ENCODE results near the gene PAMR1. TPM values are rescaled to one million over a fixed set of nuclear protein-coding genes. Genes with fewer than 3 reads are reported as not detected.

PAMR1 gene
- total and polyA plus RNA-seq, 9 of the 15 experiments (the other 6 are each of a cell fraction or from before 2014, with no cell fraction given) = not detected

DNA sequence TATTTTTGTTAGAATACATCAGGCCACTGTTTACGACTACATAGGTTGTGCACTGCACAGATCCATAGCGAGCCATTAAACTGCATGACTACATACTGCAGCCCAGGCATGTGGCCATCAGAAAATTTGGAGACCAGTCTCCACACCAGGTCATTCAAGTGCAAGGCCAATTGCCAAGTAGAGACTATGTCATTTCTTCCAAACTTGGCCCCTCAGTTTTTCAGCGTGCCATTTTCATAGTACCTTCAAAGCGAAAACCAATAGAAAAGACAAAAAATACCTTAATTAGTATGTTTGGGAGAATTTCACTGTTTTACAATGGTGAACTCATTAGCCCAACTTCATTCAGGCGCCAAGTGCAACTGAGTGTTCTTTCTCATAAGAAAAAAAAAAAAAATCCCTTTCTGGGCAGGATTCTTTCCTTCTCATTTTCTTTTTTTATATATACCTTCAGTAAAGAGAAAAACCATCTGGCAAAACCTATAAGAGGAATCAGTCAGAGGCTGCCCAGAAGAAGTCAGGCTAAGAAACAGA lies 30.4 kb downstream of the PAMR1 start:
- peaks cover 9 to 17% of the 10 kb centered on the region in 2 experiments; a peak in 3 of 5 replicates for H3K27me3 ChIP-seq (ENCODE audit: control insufficient read depth in 2 of 2, insufficient read depth in 2 of 2, low read length in 2 of 2)
- ATAC-seq (no peak), DNase-seq (ENCODE audit: extremely low read depth in 1 of 4, low spot score in 3 of 4) (no peak), FAIRE-seq (no peak)
- ChIA-PET CTCF (ENCODE audit: low intra/inter-chr PET ratio) (no interaction called here), POLR2A (no interaction called here)
- no peak overlapping the region for H3K27ac ChIP-seq (ENCODE audit: extremely low read depth, low read depth, low read length)
- no peak overlapping the region for H3K9ac ChIP-seq (ENCODE audit: insufficient read depth in 1 of 2, low read depth in 2 of 2, low read length in 2 of 2)
- in situ Hi-C loops (cut with MboI) = no loop called here
- BruUV-seq (replicated peaks) = no TSS peak
- no peaks in the 10 kb centered on the region for H3K9me1 ChIP-seq (ENCODE audit: control insufficient read depth, insufficient read depth, low read length)
- H3K4me2 ChIP-seq (ENCODE audit: insufficient read depth, low read length) = no peak overlapping the region
- TF ChIP-seq, protein P1, sequence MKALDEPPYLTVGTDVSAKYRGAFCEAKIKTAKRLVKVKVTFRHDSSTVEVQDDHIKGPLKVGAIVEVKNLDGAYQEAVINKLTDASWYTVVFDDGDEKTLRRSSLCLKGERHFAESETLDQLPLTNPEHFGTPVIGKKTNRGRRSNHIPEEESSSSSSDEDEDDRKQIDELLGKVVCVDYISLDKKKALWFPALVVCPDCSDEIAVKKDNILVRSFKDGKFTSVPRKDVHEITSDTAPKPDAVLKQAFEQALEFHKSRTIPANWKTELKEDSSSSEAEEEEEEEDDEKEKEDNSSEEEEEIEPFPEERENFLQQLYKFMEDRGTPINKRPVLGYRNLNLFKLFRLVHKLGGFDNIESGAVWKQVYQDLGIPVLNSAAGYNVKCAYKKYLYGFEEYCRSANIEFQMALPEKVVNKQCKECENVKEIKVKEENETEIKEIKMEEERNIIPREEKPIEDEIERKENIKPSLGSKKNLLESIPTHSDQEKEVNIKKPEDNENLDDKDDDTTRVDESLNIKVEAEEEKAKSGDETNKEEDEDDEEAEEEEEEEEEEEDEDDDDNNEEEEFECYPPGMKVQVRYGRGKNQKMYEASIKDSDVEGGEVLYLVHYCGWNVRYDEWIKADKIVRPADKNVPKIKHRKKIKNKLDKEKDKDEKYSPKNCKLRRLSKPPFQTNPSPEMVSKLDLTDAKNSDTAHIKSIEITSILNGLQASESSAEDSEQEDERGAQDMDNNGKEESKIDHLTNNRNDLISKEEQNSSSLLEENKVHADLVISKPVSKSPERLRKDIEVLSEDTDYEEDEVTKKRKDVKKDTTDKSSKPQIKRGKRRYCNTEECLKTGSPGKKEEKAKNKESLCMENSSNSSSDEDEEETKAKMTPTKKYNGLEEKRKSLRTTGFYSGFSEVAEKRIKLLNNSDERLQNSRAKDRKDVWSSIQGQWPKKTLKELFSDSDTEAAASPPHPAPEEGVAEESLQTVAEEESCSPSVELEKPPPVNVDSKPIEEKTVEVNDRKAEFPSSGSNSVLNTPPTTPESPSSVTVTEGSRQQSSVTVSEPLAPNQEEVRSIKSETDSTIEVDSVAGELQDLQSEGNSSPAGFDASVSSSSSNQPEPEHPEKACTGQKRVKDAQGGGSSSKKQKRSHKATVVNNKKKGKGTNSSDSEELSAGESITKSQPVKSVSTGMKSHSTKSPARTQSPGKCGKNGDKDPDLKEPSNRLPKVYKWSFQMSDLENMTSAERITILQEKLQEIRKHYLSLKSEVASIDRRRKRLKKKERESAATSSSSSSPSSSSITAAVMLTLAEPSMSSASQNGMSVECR (CRISPR knock-in tag; IDR thresholded peaks at IDR 0.05) = no peak
- TF ChIP-seq PTTG1 (tag; IDR thresholded peaks at IDR 0.05; ENCODE audit: low read depth) = no peak
- H4K20me1 ChIP-seq (replicated peaks; ENCODE audit: control insufficient read depth, insufficient read depth, low read length) = no peaks in the 10 kb centered on the region
- no peaks in the 10 kb centered on the region for H3K79me2 ChIP-seq (ENCODE audit: control insufficient read depth, insufficient read depth, low read length)
- no peaks in the 10 kb centered on the region for H3K36me3 ChIP-seq (ENCODE audit: control insufficient read depth, insufficient read depth, low read length)
- H2AFZ ChIP-seq (ENCODE audit: low read depth, low read length) = no peak overlapping the region
- no peaks in the 10 kb centered on the region for H3K9me3 ChIP-seq (replicated peaks; ENCODE audit: control insufficient read depth, insufficient read depth, low read depth, low read length)
- no peaks in the 10 kb centered on the region for H3K4me1 ChIP-seq (replicated peaks in 1 of 2; ENCODE audit: control insufficient read depth in 2 of 2, insufficient read depth in 2 of 2, low read length in 2 of 2)
- WGBS (ENCODE audit: insufficient coverage, low coverage, missing lambda C conversion rate) = 0% methylated on average over 5 of the region's 5 CpGs
- H3K4me3 ChIP-seq = no peak overlapping the region
- intact Hi-C loops (cut with micrococcal nuclease) = no loop called here

Data from K562 (cell line).